Measurements from ENCODE around the gene PIEZO2.
"Not testable (repeated sequence)": the region's sequence is repeated elsewhere in the genome, so short reads cannot be mapped to it uniquely, and the experiment has no call there.

The PIEZO2 gene

DNA sequence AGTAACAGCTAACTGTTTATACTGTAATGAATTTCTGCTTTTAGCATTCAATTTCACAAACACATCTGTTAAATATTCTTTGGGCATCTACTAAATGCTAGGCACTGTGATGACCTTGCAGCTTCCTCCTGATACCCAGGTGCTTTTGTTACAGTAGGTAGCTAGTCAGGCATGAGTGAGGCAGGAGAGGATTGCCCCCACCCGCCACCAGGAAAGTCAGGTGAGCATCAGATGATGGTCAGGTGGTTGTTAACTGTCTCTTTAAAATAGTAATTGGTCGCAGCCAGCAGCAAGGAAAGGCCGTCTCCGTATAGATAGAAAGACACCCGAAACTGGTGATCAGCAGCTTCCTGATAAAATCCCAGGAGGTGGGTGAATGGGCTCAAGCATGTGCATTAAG lies 255.6 kb downstream of the PIEZO2 start:
- no peak for DNase-seq (ENCODE audit: low read depth)

DNA sequence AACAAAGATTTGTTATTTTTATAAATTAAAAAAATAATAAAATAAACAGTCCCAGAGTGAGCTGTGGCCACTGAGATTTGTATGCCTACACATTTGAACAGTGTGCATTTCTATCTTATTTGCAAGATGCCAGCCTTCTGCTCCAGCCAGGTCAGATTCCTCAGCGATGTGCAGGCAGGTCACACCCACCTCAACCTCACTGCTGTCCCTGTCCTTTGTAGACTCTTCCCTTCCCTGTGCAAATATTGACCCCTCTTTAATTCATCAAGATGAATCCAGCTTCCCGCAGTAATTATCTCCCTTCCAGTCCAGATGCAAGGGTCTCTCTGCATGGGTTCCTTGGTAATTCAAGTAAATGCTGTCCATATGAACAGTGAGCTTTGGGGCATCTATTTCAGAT lies 256.2 kb downstream of the PIEZO2 start:
- DNase-seq (ENCODE audit: low read depth) = no peak

- no peak for DNase-seq (ENCODE audit: low read depth)
These were observed 256.6 kb downstream of the PIEZO2 start for GRCh38 chr18:10892786-10893185.

DNA sequence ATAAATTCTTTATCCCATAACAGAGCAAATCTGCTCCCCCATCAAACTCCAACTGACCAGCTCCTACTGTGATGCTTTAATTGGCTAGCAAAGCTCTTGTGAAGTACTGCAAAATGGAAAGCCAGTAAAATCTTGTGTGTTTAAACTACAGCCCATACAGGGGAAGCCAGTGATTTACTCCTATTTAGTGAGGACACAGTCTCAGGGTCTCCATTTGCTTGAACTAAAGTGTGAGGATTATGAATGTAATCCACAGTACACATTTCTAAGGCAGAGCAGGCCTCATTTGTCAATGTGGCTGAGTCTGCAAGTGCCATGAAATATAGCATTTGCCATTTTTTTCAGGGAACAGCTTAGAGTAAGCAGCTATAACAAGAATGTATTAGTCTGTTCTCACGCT lies 259.3 kb downstream of the PIEZO2 start:
- DNase-seq (ENCODE audit: low read depth) = no peak

DNA sequence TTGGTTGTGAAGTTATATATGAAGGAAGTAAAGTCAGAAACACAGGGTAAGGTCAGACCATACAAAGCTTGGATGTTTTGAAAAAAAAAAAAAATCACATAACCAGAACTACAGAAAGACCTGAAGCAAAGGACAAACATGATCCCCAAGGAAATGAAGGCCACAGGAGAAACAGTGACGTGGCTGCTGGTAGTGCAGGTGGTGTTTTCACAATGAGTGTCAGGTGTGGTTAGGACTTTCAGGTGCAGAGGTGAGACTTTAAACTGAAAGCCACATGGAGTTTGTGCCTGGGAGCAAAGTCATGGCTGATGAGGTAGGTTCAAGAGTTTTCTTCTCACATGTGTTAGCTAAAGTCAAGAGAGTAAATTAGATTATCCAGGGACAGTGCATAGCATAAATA lies 270.7 kb downstream of the PIEZO2 start:
- DNase-seq (ENCODE audit: low read depth) = no peak

- no peak for DNase-seq (ENCODE audit: low read depth)
These were observed 271.4 kb downstream of the PIEZO2 start for GRCh38 chr18:10877987-10878386.

DNA sequence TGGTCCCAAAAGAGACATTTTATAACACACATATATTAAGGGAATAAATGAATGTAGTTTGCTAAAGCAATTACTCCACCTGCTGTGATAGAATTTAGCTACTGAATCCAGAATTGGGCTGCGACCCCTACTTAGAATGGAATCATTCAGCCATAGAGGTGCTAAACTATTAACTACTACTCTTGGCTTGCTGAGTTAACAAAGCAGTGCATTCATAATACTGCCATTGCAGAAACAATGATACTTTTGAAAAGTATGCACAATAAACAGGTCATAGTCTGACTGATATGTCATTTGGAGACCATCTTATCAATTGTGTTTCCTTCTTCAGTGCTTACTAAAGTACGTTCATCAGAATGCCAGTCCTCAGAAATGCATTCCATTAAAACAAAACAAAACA lies 273.6 kb downstream of the PIEZO2 start:
- no peak for DNase-seq (ENCODE audit: low read depth)

- no peak for DNase-seq (ENCODE audit: low read depth)
These were observed 277.1 kb downstream of the PIEZO2 start for GRCh38 chr18:10872304-10872703.

DNA sequence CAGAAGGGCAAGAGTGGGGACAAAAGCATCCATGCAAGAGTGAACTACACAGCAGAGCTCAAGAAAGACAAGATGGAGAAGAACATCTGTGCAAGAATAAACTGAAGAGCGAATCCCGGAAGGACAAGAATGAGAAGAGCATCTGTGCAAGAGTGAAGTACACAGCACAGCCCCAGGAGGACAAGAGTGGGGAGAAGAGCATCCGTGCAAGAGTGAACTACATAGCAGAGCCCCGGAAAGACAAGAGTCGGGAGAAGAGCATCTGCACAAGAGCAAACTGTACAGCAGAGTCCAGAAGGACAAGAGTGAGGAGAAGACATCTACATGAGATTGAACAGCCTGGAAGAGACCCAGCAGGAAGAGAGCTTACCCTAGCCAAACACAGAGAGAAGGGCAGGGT lies 284.6 kb downstream of the PIEZO2 start:
- DNase-seq (ENCODE audit: low read depth) = no peak

DNA sequence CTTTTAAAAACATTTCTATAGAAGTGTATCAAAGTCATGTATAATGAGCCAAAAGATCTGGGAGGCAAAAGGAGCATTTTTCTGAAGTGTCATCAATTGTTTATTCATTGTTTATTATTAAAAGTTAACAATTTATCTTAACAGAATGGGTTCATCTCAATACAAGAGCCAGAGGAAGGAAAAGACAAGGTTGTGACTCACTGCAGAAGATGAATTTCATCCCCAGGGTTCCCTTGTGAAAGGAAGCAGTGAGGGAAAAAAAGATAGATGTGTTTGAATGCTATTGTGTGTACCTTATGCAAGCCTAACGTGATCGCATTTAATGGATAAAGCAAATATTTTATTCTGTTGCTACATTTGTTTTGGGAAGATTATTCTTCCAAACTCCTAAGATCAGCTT lies 286.3 kb downstream of the PIEZO2 start:
- DNase-seq (ENCODE audit: low read depth) = no peak

- no peak for DNase-seq (ENCODE audit: low read depth)
These were observed 288.4 kb downstream of the PIEZO2 start for GRCh38 chr18:10860928-10861327.

DNA sequence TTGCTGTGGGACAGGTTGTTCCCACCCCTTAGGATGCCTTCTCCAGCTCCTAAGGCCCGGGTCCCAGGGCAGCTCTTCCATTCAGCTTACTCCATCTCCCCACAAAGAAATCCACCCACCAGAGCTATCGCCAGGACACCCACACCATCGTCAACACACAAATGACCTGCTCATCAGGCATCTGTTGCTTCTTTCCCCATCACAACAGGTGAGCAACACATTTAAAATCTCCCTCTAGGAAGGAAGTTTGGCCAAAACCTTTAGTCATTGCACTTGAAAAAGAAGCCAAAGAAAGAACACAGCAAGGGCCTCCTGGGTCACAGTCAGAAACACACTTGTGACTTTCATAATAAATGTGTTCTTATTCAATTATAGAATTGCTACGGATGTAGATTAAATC lies 289.0 kb downstream of the PIEZO2 start:
- DNase-seq (ENCODE audit: low read depth) = no peak

GRCh38 chr18:10858477-10858876 lies 290.9 kb downstream of the PIEZO2 start:
- DNase-seq (ENCODE audit: low read depth) = no peak

- DNase-seq (ENCODE audit: low read depth) = no peak
These were observed 293.2 kb downstream of the PIEZO2 start for GRCh38 chr18:10856132-10856531.

GRCh38 chr18:10852385-10853303 lies 296.7 kb downstream of the PIEZO2 start:
- DNase-seq (ENCODE audit: low read depth) = no peak

DNA sequence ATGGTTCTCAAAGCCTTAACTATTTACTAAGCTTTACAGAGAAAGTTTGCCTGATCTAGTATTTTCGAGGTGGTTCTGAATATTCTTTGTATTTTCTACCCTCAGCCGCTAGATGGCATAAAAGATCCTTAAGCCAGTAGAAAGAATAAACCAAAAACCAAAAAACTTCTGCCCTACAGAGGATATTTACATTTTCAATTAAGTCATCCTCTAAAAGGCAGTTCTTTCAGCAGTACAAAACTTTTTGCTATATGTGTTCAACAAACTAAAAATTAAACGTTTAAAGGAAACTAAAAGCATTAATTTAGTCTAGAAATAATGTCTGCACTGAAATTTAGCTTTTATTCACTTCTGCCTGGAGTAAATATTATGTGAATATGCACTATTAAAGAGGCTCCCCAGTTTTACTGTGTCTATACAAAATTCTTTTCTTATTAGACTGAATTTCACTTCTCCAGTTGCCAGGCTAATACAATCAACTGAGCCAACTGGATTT lies 297.5 kb downstream of the PIEZO2 start:
- DNase-seq (ENCODE audit: low read depth) = no peak

GRCh38 chr18:10850840-10851239 lies 298.5 kb downstream of the PIEZO2 start:
- no peak for DNase-seq (ENCODE audit: low read depth)

DNA sequence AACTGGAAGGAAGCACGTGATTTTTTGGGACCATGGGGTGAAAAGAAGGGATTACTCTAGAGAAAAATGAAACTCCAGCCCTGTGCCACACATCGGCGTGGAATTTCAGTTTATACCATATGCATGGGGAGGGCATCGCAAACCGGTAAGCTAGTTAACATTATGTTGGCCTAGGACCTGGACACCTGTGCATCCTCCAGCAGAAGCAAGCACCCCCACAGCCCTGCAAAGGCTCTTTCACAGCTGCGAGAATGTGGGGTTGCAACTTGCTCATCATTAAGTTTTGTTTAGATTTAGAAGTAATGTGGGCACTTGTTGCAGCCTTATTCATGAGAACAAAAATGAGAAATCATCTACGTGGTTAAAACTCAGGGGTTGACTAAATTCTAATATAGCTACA lies 299.2 kb downstream of the PIEZO2 start:
- DNase-seq (ENCODE audit: low read depth) = no peak

GRCh38 chr18:10847907-10848306 lies 301.5 kb downstream of the PIEZO2 start:
- no peak for DNase-seq (ENCODE audit: low read depth)

- DNase-seq (ENCODE audit: low read depth) = no peak
These were observed 302.0 kb downstream of the PIEZO2 start for GRCh38 chr18:10847408-10847790.

GRCh38 chr18:10846657-10847407 lies 302.5 kb downstream of the PIEZO2 start:
- no peak for DNase-seq (ENCODE audit: low read depth)

DNA sequence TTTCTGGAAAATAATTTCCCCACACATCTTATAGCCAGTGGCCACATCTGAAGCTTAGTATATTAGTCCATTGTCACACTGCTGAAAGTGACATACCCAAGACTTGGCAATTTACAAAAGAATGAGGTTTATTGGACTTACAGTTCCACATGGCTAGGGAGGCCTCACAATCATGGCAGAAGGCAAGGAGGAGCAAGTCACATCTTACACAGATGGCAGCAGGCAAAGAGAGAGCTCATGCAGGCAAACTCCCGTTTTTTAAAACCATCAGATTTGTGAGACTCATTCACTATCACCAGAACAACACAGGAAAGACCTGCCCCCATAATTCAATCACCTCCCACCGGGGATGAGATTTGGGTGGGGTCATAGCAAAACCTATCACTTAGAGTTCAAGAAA lies 303.3 kb downstream of the PIEZO2 start:
- DNase-seq (ENCODE audit: low read depth) = not testable (repeated sequence)

DNA sequence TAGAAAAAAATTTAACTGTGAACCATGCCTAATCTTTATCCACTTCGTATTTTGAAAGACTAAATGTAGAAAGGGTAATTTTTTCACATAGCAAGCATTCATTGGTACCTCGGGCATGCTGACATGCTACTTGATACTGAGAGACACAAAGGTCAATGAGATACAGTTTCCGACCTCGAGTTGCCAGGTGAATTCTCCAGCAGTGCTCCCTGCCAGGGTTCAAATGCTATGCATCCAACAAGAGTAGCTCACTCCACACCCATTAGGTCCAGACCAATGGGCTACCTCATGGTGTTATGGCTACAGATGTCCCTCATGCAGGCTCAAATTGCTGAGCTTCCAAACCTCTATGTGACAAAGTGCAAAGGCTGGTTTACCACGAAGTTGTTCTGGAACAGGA lies 305.8 kb downstream of the PIEZO2 start:
- no peak for DNase-seq (ENCODE audit: low read depth)

Data from stimulated activated CD8-positive, alpha-beta memory T cell treated with anti-CD3 and anti-CD28 coated beads, Interleukin-12 subunit alpha, Interleukin-12 subunit beta, amount 100 ng/mL, for 4 hours (primary cell).